ENCODE data around the gene UBASH3A. TPM values are rescaled to one million over a fixed set of nuclear protein-coding genes. Genes with fewer than 3 reads are reported as not detected.

Gene UBASH3A
- total and polyA plus RNA-seq, 2 donors (not counting 1 experiment from before 2014, with no cell fraction given): 0.12 to 0.33 TPM

- Histone ChIP-seq H3K27me3 (replicated peaks in 1 of 4; ENCODE audit: control extremely low read depth in 1 of 4, control insufficient read depth in 3 of 4, insufficient read depth in 4 of 4, low read length in 3 of 4) (peaks cover 0 to 21% (median 2%) of the 10 kb centered on the region in 4 experiments), H3K4me2 (replicated peaks; ENCODE audit: low read depth, low read length, poor library complexity, severe bottlenecking) (no peak overlapping the region), H3K36me3 (replicated peaks in 1 of 2; ENCODE audit: control extremely low read depth in 1 of 2, control insufficient read depth in 1 of 2, extremely low read depth in 1 of 2, insufficient read depth in 2 of 2, low read length in 1 of 2) (no peaks in the 10 kb centered on the region), H3K4me3 (ENCODE audit: control extremely low read depth in 1 of 5, extremely low read depth in 1 of 5, insufficient read depth in 1 of 5, low read depth in 2 of 5, low read length in 4 of 5) (no peak overlapping the region), H3K9ac (ENCODE audit: low read length) (no peak overlapping the region), H2AFZ (ENCODE audit: insufficient read depth, low read depth, low read length, poor library complexity, severe bottlenecking) (no peak overlapping the region), H3K9me3 (ENCODE audit: control extremely low read depth in 1 of 3, control insufficient read depth in 2 of 3, insufficient read depth in 1 of 3, low read length in 2 of 3) (no peaks in the 10 kb centered on the region), H3K79me2 (ENCODE audit: control insufficient read depth, insufficient read depth, low read length) (no peaks in the 10 kb centered on the region), H3K4me1 (ENCODE audit: control insufficient read depth in 2 of 2, insufficient read depth in 2 of 2, low read length in 2 of 2) (peaks cover 6 to 54% of the 10 kb centered on the region in 2 donors), H3K27ac (ENCODE audit: low read length in 2 of 2) (no peak overlapping the region), H4K20me1 (ENCODE audit: control insufficient read depth, insufficient read depth, low read length, poor library complexity, severe bottlenecking) (no peaks in the 10 kb centered on the region)
- ATAC-seq (ENCODE audit: low read depth) (no peak), DNase-seq (no peak)
- H3K27ac Mint-ChIP-seq: no peak overlapping the region
- TF ChIP-seq EZH2 (IDR thresholded peaks at IDR 0.05; ENCODE audit: borderline replicate concordance, insufficient read depth, low read depth, low read length, poor library complexity, severe bottlenecking) (no peak), CTCF (IDR thresholded peaks at IDR 0.05) (no peak)
- intact Hi-C loops (cut with micrococcal nuclease): no loop called here
- H3K4me1 Mint-ChIP-seq: peaks cover 22% of the 10 kb centered on the region
- H3K27me3 Mint-ChIP-seq: peaks cover 21% of the 10 kb centered on the region
- CTCF ChIA-PET: no interaction called here
- POLR2A ChIA-PET: no interaction called here
- H3K4me3 Mint-ChIP-seq: no peak overlapping the region
- no peaks in the 10 kb centered on the region for H3K9me3 Mint-ChIP-seq (ENCODE audit: insufficient read depth)
- 100% methylated on average over 2 of the region's 7 CpGs for WGBS (ENCODE audit: insufficient coverage)
Measured at GRCh38 chr21:42472521-42472920, 68.8 kb downstream of the UBASH3A start.

DNA sequence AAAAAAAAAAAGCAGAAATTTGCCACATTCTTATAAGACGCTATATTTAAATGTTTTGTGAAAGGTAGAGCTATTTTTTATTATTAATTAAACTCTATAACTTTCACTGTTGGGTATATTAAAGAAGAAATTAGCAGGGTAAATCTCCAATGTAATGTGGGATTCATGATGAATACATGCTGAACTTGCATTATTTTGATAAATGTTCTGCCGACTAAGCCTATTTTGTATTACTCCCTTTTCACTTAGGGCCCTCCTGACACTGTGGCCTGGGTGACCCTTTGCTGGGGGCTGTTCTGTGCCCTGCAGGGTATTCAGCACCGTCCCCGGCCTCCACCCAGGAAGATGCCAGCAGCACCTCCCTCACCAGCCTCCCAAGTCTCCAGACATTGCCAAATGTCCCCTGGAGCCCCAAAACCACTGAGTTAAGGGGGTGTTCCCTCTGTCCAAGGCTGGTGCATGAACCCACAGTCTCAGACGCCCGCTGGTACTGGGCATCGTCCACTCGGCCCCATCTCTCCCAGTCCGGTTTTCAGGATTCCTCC is 69.9 kb downstream of the UBASH3A start:
- H3K4me3 ChIP-seq (ENCODE audit: control extremely low read depth in 1 of 5, extremely low read depth in 1 of 5, insufficient read depth in 1 of 5, low read depth in 2 of 5, low read length in 4 of 5): no peak overlapping the region
- ATAC-seq (ENCODE audit: low read depth): no peak
- CTCF ChIA-PET: no interaction called here
- H2AFZ ChIP-seq (ENCODE audit: insufficient read depth, low read depth, low read length, poor library complexity, severe bottlenecking): no peak overlapping the region
- no peak overlapping the region for H3K9ac ChIP-seq (ENCODE audit: low read length)
- H3K4me1 Mint-ChIP-seq: peaks cover 18% of the 10 kb centered on the region
- no peaks in the 10 kb centered on the region for H3K9me3 ChIP-seq (ENCODE audit: control extremely low read depth in 1 of 3, control insufficient read depth in 2 of 3, insufficient read depth in 1 of 3, low read length in 2 of 3)
- WGBS (ENCODE audit: insufficient coverage): 99% methylated on average over 7 of the region's 9 CpGs
- no peaks in the 10 kb centered on the region for H4K20me1 ChIP-seq (ENCODE audit: control insufficient read depth, insufficient read depth, low read length, poor library complexity, severe bottlenecking)
- H3K9me3 Mint-ChIP-seq (ENCODE audit: insufficient read depth): no peaks in the 10 kb centered on the region
- no peaks in the 10 kb centered on the region for H3K79me2 ChIP-seq (ENCODE audit: control insufficient read depth, insufficient read depth, low read length)
- H3K4me2 ChIP-seq (replicated peaks; ENCODE audit: low read depth, low read length, poor library complexity, severe bottlenecking): no peak overlapping the region
- H3K27me3 Mint-ChIP-seq: peaks cover 21% of the 10 kb centered on the region
- peaks cover 4 to 60% of the 10 kb centered on the region in 2 donors for H3K4me1 ChIP-seq (ENCODE audit: control insufficient read depth in 2 of 2, insufficient read depth in 2 of 2, low read length in 2 of 2)
- no peak overlapping the region for H3K27ac Mint-ChIP-seq
- no peak overlapping the region for H3K27ac ChIP-seq (ENCODE audit: low read length in 2 of 2)
- no peak for DNase-seq
- POLR2A ChIA-PET: no interaction called here
- no peak overlapping the region for H3K4me3 Mint-ChIP-seq
- H3K27me3 ChIP-seq (replicated peaks in 1 of 4; ENCODE audit: control extremely low read depth in 1 of 4, control insufficient read depth in 3 of 4, insufficient read depth in 4 of 4, low read length in 3 of 4): peaks cover 0 to 20% (median 3%) of the 10 kb centered on the region in 4 experiments
- no peaks in the 10 kb centered on the region for H3K36me3 ChIP-seq (replicated peaks in 1 of 2; ENCODE audit: control extremely low read depth in 1 of 2, control insufficient read depth in 1 of 2, extremely low read depth in 1 of 2, insufficient read depth in 2 of 2, low read length in 1 of 2)
- intact Hi-C loops (cut with micrococcal nuclease): loop anchor here (2.0 kb wide), 1 partner anchor 13 kb away; no protein-coding TSS in a partner anchor
- TF ChIP-seq EZH2 (IDR thresholded peaks at IDR 0.05; ENCODE audit: borderline replicate concordance, insufficient read depth, low read depth, low read length, poor library complexity, severe bottlenecking) (no peak), CTCF (IDR thresholded peaks at IDR 0.05) (no peak)

Data from B cell (primary cell).